ENCODE data around the gene AXIN1. TPM values are rescaled to one million over a fixed set of nuclear protein-coding genes. Genes with fewer than 3 reads are reported as not detected.
A peak's percentile ranks its signal among the peaks of the same experiment; 100 is the strongest.
"Not testable (repeated sequence)": the region's sequence is repeated elsewhere in the genome, so short reads cannot be mapped to it uniquely, and the experiment has no call there.

The AXIN1 gene
- total and polyA plus RNA-seq, 2 of the 8 experiments (the other 6 are each of a cell fraction or from before 2014, with no cell fraction given): 12.5 to 41.9 TPM

DNA sequence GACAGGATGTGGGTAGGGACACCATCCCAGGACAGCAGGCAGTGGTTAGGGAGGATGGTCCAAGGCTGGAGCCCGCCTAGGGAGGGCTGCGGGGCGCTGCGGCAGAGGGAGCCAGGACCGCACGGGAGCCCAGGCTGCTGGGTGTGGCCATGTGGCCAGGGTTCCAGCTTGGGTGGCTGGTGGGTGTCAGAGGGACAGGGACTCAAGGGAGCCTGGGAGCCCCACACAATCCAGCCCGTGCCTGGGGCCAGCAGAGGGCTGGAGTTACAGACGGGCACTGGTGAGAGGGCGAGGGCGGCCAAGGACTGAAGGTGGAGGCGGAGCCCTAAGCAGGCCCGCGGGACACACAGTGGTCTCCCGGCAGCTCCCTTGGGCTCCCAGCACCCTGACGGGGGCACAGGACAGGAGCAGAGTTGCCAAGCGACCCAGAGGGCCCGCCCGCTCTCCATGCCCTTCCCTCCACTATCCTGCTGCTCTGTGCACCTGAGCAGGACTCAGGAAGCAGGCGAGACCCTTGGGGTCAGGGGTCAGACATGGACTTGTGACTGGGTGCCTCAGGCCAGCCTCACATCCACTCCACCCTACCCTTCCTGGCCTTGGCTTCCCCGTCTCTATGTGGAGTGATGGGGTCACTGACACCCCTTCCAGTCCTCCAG, 10.7 kb upstream of the AXIN1 start (continued):
- TF ChIP-seq SIN3A (conservative IDR thresholded peaks at IDR 0.05 in 1 of 2, IDR thresholded peaks at IDR 0.05 in 1 of 2; ENCODE audit: low read depth in 1 of 2, low read length in 2 of 2): no peak
- TF ChIP-seq, protein P1, sequence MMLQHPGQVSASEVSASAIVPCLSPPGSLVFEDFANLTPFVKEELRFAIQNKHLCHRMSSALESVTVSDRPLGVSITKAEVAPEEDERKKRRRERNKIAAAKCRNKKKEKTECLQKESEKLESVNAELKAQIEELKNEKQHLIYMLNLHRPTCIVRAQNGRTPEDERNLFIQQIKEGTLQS (IDR thresholded peaks at IDR 0.05; ENCODE audit: insufficient read depth, low read depth, low read length): no peak
- TF ChIP-seq JUN (IDR thresholded peaks at IDR 0.05; ENCODE audit: low read depth, low read length): no peak
- TF ChIP-seq HDAC2 (IDR thresholded peaks at IDR 0.05; ENCODE audit: borderline replicate concordance in 1 of 2, low read depth in 2 of 2, low read length in 2 of 2): no peak
- no peak for TF ChIP-seq YY1 (IDR thresholded peaks at IDR 0.05; ENCODE audit: low read depth, low read length)

DNA sequence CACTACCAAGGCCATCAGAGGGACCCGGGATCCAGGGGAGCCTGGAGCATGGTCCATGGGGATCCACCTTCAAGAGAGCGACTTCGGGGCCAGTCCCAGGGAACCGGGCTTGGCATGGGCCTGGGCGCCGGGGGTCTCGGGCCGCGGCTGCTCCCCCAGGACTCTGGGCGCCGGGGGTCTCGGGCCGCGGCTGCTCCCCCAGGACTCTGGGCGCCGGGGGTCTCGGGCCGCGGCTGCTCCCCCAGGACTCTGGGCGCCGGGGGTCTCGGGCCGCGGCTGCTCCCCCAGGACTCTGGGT, 10.1 kb upstream of the AXIN1 start:
- CTCF ChIA-PET (ENCODE audit: partially characterized antibody): interaction anchor here (0.7 to 2.7 kb wide), 32 partner anchors 8 to 297 kb away, joined by 3 to 15 read pairs (median 4); partner anchors contain the start of genes ARHGDIG, HBQ1 and MRPL28
- H2AFZ ChIP-seq (ENCODE audit: low read length); H2BK120ac ChIP-seq (replicated peaks; ENCODE audit: low read depth, low read length); DNase-seq (ENCODE audit: low read depth in 1 of 2, low spot score in 2 of 2); H4K91ac ChIP-seq (replicated peaks; ENCODE audit: insufficient read length, low read length); H2AK5ac ChIP-seq (ENCODE audit: low read depth, low read length); H3K4me3 ChIP-seq (ENCODE audit: extremely low read depth in 1 of 4, insufficient read depth in 2 of 4, low read depth in 3 of 4, low read length in 4 of 4); H3K36me3 ChIP-seq (ENCODE audit: control insufficient read depth in 2 of 4, insufficient read depth in 4 of 4, low read length in 3 of 4); FAIRE-seq; H3K4me2 ChIP-seq (ENCODE audit: insufficient read depth in 1 of 2, low read depth in 2 of 2, low read length in 2 of 2); H3K4ac ChIP-seq (replicated peaks; ENCODE audit: insufficient read length, low read depth, low read length); H3K79me1 ChIP-seq (ENCODE audit: low read depth, low read length); H3K18ac ChIP-seq (ENCODE audit: extremely low read depth, low read length); H2BK20ac ChIP-seq (ENCODE audit: low read length); H3K14ac ChIP-seq (ENCODE audit: insufficient read length); H2BK15ac ChIP-seq (ENCODE audit: low read length); H2BK12ac ChIP-seq (ENCODE audit: low read depth, low read length); H3K9ac ChIP-seq (replicated peaks in 1 of 4; ENCODE audit: extremely low read depth in 1 of 4, low read depth in 3 of 4, low read length in 3 of 4); H2BK5ac ChIP-seq (ENCODE audit: low read depth, low read length); H3K27me3 ChIP-seq (replicated peaks in 1 of 4; ENCODE audit: control insufficient read depth in 3 of 4, extremely low read depth in 1 of 4, insufficient read depth in 3 of 4, low read length in 3 of 4); H4K5ac ChIP-seq (ENCODE audit: insufficient read length, low read depth, low read length); H3K4me1 ChIP-seq (replicated peaks in 1 of 4; ENCODE audit: control insufficient read depth in 3 of 4, insufficient read depth in 4 of 4, low read length in 3 of 4); H3K79me2 ChIP-seq (ENCODE audit: control insufficient read depth in 1 of 2, insufficient read depth in 2 of 2, low read length in 2 of 2); H3K56ac ChIP-seq (replicated peaks; ENCODE audit: insufficient read length, low read depth, low read length); H3K23me2 ChIP-seq (ENCODE audit: low read depth, low read length); H4K20me1 ChIP-seq (replicated peaks in 1 of 2; ENCODE audit: control insufficient read depth in 1 of 2, insufficient read depth in 2 of 2, low read length in 2 of 2); H3K9me3 ChIP-seq (ENCODE audit: insufficient read depth in 2 of 2, low read depth in 1 of 2, low read length in 1 of 2); H3K27ac ChIP-seq (ENCODE audit: low read depth, low read length); H3K23ac ChIP-seq (ENCODE audit: insufficient read length): not testable (repeated sequence)
- H4K8ac ChIP-seq (ENCODE audit: extremely low read depth, insufficient read depth, low read length): 0 out of 2 replicates have a peak overlapping the region, but pooled peaks have one; percentile 35
- POLR2A ChIA-PET (ENCODE audit: partially characterized antibody): interaction anchor here (0.7 to 2.4 kb wide), 10 partner anchors 8 to 253 kb away, joined by 3 to 7 read pairs (median 4); partner anchors contain the start of genes AXIN1, HBQ1, LUC7L and MRPL28
- 100% methylated on average over 6 of the region's 24 CpGs; no CpG with 5 or more reads in 1 of the 2 experiments for WGBS, 2 experiments (ENCODE audit: extremely low coverage in 1 of 2, insufficient coverage in 1 of 2, insufficient read length in 1 of 2, insufficient replicate concordance in 2 of 2, low coverage in 1 of 2, low lambda C conversion rate in 2 of 2, missing lambda C conversion rate in 1 of 2)
